Measurements from ENCODE around the gene APOB. TPM values are rescaled to one million over a fixed set of nuclear protein-coding genes. Genes with fewer than 3 reads are reported as not detected.

APOB gene
- polyA plus RNA-seq, 1 experiment: under 0.01 TPM

- TF ChIP-seq CTCF (IDR thresholded peaks at IDR 0.05; ENCODE audit: low read depth, low read length): no peak
- no peak for DNase-seq (ENCODE audit: low read depth, low spot score)
- H3K27ac ChIP-seq (ENCODE audit: low read depth, low read length): no peak overlapping the region
- H3K9me3 ChIP-seq (ENCODE audit: control insufficient read depth, insufficient read depth, low read length): no peaks in the 10 kb centered on the region
- CTCF ChIA-PET: no interaction called here
- H3K27me3 ChIP-seq (ENCODE audit: control insufficient read depth, insufficient read depth, low read length): no peaks in the 10 kb centered on the region
- POLR2A ChIA-PET: no interaction called here
- H3K4me3 ChIP-seq (ENCODE audit: low read depth, low read length): no peak overlapping the region
These were observed 22.4 kb downstream of the APOB start for GRCh38 chr2:21021430-21021829.

- H3K9me3 ChIP-seq (ENCODE audit: control insufficient read depth, insufficient read depth, low read length): no peaks in the 10 kb centered on the region
- DNase-seq (ENCODE audit: low read depth, low spot score): no peak
- ChIA-PET POLR2A (no interaction called here), CTCF (no interaction called here)
- TF ChIP-seq CTCF (IDR thresholded peaks at IDR 0.05; ENCODE audit: low read depth, low read length): no peak
- H3K27me3 ChIP-seq (ENCODE audit: control insufficient read depth, insufficient read depth, low read length): no peaks in the 10 kb centered on the region
- no peak overlapping the region for H3K27ac ChIP-seq (ENCODE audit: low read depth, low read length)
- H3K4me3 ChIP-seq (ENCODE audit: low read depth, low read length): no peak overlapping the region
These were observed 23.1 kb downstream of the APOB start for GRCh38 chr2:21020668-21021288.

- ChIA-PET POLR2A (no interaction called here), CTCF (no interaction called here)
- H3K9me3 ChIP-seq (ENCODE audit: control insufficient read depth, insufficient read depth, low read length): no peaks in the 10 kb centered on the region
- H3K4me3 ChIP-seq (ENCODE audit: low read depth, low read length): no peak overlapping the region
- DNase-seq (ENCODE audit: low read depth, low spot score): no peak
- no peaks in the 10 kb centered on the region for H3K27me3 ChIP-seq (ENCODE audit: control insufficient read depth, insufficient read depth, low read length)
- H3K27ac ChIP-seq (ENCODE audit: low read depth, low read length): no peak overlapping the region
- no peak for TF ChIP-seq CTCF (IDR thresholded peaks at IDR 0.05; ENCODE audit: low read depth, low read length)
These were observed 23.7 kb downstream of the APOB start for GRCh38 chr2:21020031-21020667.

GRCh38 chr2:21019678-21020021, 24.2 kb downstream of the APOB start:
- ChIA-PET CTCF (no interaction called here), POLR2A (no interaction called here)
- H3K27me3 ChIP-seq (ENCODE audit: control insufficient read depth, insufficient read depth, low read length): no peaks in the 10 kb centered on the region
- no peak for DNase-seq (ENCODE audit: low read depth, low spot score)
- no peaks in the 10 kb centered on the region for H3K9me3 ChIP-seq (ENCODE audit: control insufficient read depth, insufficient read depth, low read length)
- no peak overlapping the region for H3K4me3 ChIP-seq (ENCODE audit: low read depth, low read length)
- H3K27ac ChIP-seq (ENCODE audit: low read depth, low read length): no peak overlapping the region
- no peak for TF ChIP-seq CTCF (IDR thresholded peaks at IDR 0.05; ENCODE audit: low read depth, low read length)

GRCh38 chr2:21019000-21019677, 24.7 kb downstream of the APOB start:
- ChIA-PET POLR2A (no interaction called here), CTCF (no interaction called here)
- Histone ChIP-seq H3K4me3 (ENCODE audit: low read depth, low read length) (no peak overlapping the region), H3K27ac (ENCODE audit: low read depth, low read length) (no peak overlapping the region), H3K27me3 (ENCODE audit: control insufficient read depth, insufficient read depth, low read length) (no peaks in the 10 kb centered on the region), H3K9me3 (ENCODE audit: control insufficient read depth, insufficient read depth, low read length) (no peaks in the 10 kb centered on the region)
- TF ChIP-seq CTCF (IDR thresholded peaks at IDR 0.05; ENCODE audit: low read depth, low read length): no peak
- no peak for DNase-seq (ENCODE audit: low read depth, low spot score)

Measured in AG04450 (cell line).